ENCODE measurements around the gene ALDOC.

The ALDOC gene

GRCh38 chr17:28530250-28530649 lies 46.4 kb downstream of the ALDOC start:
- DNase-seq: no peak

GRCh38 chr17:28529013-28529400 lies 47.7 kb downstream of the ALDOC start:
- DNase-seq: no peak

GRCh38 chr17:28528327-28529012 lies 48.2 kb downstream of the ALDOC start:
- no peak for DNase-seq

GRCh38 chr17:28527859-28528258 lies 48.8 kb downstream of the ALDOC start:
- DNase-seq: no peak

- DNase-seq: no peak
These were observed 49.5 kb downstream of the ALDOC start for GRCh38 chr17:28527181-28527681.

- DNase-seq: no peak
These were observed 50.3 kb downstream of the ALDOC start for GRCh38 chr17:28526381-28526780.

GRCh38 chr17:28524476-28525424 lies 51.9 kb downstream of the ALDOC start:
- DNase-seq: no peak

GRCh38 chr17:28523876-28524275 lies 52.8 kb downstream of the ALDOC start:
- no peak for DNase-seq

- DNase-seq: no peak
These were observed 53.5 kb downstream of the ALDOC start for GRCh38 chr17:28523186-28523585.
